Vagina (tissue), 2 donors: ENCODE measurements around the gene GUCY1A2.

ENCODE experiments used
- CTCF ChIP-seq, 3 experiments: fragments of 450-650 bp in 2 of 3; fragments of 200-600 bp in 1 of 3; sonication (generic) in 1 of 3; IDR thresholded peaks; one replicate each; pipeline ENCODE4 v1.5.1; 2017 to 2019; ENCODE audit warnings: antibody characterized with exemption in 3 of 3, mild to moderate bottlenecking in 2 of 3, moderate library complexity in 2 of 3
- POLR2A ChIP-seq, 2 donors: fragments of 450-650 bp; IDR thresholded peaks; one replicate each; pipeline ENCODE4 v1.6.1; 2017; ENCODE audit warnings: antibody characterized with exemption in 2 of 2, mild to moderate bottlenecking in 2 of 2, moderate library complexity in 2 of 2

DNA sequence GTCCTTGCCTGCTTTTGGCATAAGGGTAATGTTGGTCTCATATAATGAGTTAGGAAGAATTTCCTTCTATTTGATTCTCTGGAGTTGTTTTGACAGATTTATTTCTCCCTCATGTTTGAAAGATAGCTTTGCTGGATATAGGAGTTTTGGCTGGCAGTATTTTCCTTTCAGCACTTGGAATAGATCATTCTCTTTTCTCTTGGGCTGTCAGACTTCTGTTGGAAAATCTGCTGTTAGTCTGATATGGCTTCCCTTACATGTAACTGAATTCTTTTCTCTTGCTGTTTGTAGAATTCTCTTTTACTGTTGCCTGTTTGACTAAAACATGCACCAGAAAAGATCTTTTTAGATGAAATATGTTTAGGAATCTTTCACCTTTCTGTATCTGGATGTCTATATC, 165.5 kb downstream of the GUCY1A2 start:
- TF ChIP-seq POLR2A (IDR thresholded peaks at IDR 0.05) (no peak), CTCF (IDR thresholded peaks at IDR 0.05) (no peak)
